Measurements from ENCODE around the gene PPP6R3. TPM values are rescaled to one million over a fixed set of nuclear protein-coding genes. Genes with fewer than 3 reads are reported as not detected.

The PPP6R3 gene
- total and polyA plus RNA-seq, 10 of the 15 experiments (the other 5 are each of a cell fraction or from before 2014, with no cell fraction given): 12.4 to 123 (median 74.1) TPM

- Histone ChIP-seq H3K9me3 (replicated peaks; ENCODE audit: control insufficient read depth, insufficient read depth, low read length) (no peaks in the 10 kb centered on the region), H3K9ac (ENCODE audit: control insufficient read depth, insufficient read depth, low read length) (no peak overlapping the region), H4K20me1 (ENCODE audit: control insufficient read depth, insufficient read depth) (peaks cover 3% of the 10 kb centered on the region), H3K27ac (ENCODE audit: control insufficient read depth, insufficient read depth) (no peak overlapping the region), H3K4me2 (ENCODE audit: control insufficient read depth, insufficient read depth) (no peak overlapping the region), H3K27me3 (replicated peaks in 1 of 2; ENCODE audit: control insufficient read depth in 2 of 2, insufficient read depth in 2 of 2, low read length in 1 of 2) (no peaks in the 10 kb centered on the region), H3K79me2 (ENCODE audit: control insufficient read depth, insufficient read depth, low read length) (peaks cover 5% of the 10 kb centered on the region), H3K36me3 (ENCODE audit: control insufficient read depth in 2 of 2, insufficient read depth in 2 of 2, low read length in 1 of 2) (peaks cover 15 to 38% of the 10 kb centered on the region in 2 experiments), H3K4me1 (ENCODE audit: control insufficient read depth, insufficient read depth, low read length) (no peaks in the 10 kb centered on the region), H3K4me3 (no peak overlapping the region), H2AFZ (ENCODE audit: control insufficient read depth, low read depth, low read length) (no peak overlapping the region)
- in situ Hi-C loops (cut with MboI) (no loop called here), intact Hi-C loops (cut with micrococcal nuclease; ENCODE audit: unreplicated experiment) (no loop called here)
- SMC1A ChIA-PET (ENCODE audit: uncharacterized antibody, unreplicated experiment): no interaction called here
- POLR2A ChIA-PET: no interaction called here
- FAIRE-seq (no peak), DNase-seq (ENCODE audit: low read depth, low spot score) (no peak), ATAC-seq (no peak)
- BruUV-seq (replicated peaks): no TSS peak
- CTCF ChIA-PET: no interaction called here
- 90% methylated on average over 4 of the region's 4 CpGs for WGBS (ENCODE audit: insufficient coverage, insufficient replicate concordance, low lambda C conversion rate, missing lambda C conversion rate)
- TF ChIP-seq TCF12 (IDR thresholded peaks at IDR 0.05; ENCODE audit: low read depth, low read length): no peak
- no peak for TF ChIP-seq CREM (IDR thresholded peaks at IDR 0.05; ENCODE audit: low read depth)
- no peak for TF ChIP-seq RELB (IDR thresholded peaks at IDR 0.05; ENCODE audit: low read depth)
- no peak for TF ChIP-seq MEF2B (IDR thresholded peaks at IDR 0.05; ENCODE audit: partially characterized antibody, poor library complexity, severe bottlenecking)
- TF ChIP-seq SRF (IDR thresholded peaks at IDR 0.05; ENCODE audit: low read depth in 2 of 2, low read length in 2 of 2): no peak
- no peak for TF ChIP-seq RBBP5 (conservative IDR thresholded peaks at IDR 0.05)
- TF ChIP-seq CREB1 (IDR thresholded peaks at IDR 0.05; ENCODE audit: low read depth): no peak
- no peak for TF ChIP-seq KLF5 (IDR thresholded peaks at IDR 0.05; ENCODE audit: partially characterized antibody)
- RAD21 ChIA-PET (ENCODE audit: unreplicated experiment): no interaction called here
These were observed 86.0 kb downstream of the PPP6R3 start for GRCh38 chr11:68546555-68546954.
